PFSK-1 (cell line): ENCODE measurements around the gene NLRP12.

ENCODE experiments used
- POLR2AphosphoS5 ChIP-seq: IDR thresholded peaks from 2 replicates; pipeline ENCODE4 v1.6.1; 2012; ENCODE audit warnings: low read depth, mild to moderate bottlenecking, control low read depth, low read length, moderate library complexity
- SIN3A ChIP-seq: IDR thresholded peaks from 2 replicates; pipeline ENCODE4 v1.6.1; 2012; ENCODE audit warnings: mild to moderate bottlenecking, low read length, moderate library complexity, borderline replicate concordance; ENCODE audit not compliant: insufficient read depth
- TAF1 ChIP-seq: IDR thresholded peaks from 2 replicates; pipeline ENCODE4 v1.6.1; 2012; ENCODE audit warnings: low read length, control low read depth, borderline replicate concordance; ENCODE audit not compliant: insufficient read depth
- TF ChIP-seq, protein P1 (sequence below), 2 experiments: IDR thresholded peaks; 2 replicates each; pipeline versions ENCODE4 v1.6.1 to v1.8.0; 2011 to 2012; ENCODE audit warnings: low read depth in 2 of 2, low read length in 2 of 2, control low read depth in 1 of 2, inconsistent platforms in 1 of 2, mild to moderate bottlenecking in 1 of 2, moderate library complexity in 1 of 2; ENCODE audit not compliant: insufficient read depth in 1 of 2

- TF ChIP-seq POLR2AphosphoS5 (no peak), TAF1 (no peak), SIN3A (no peak)
- TF ChIP-seq, protein P1, sequence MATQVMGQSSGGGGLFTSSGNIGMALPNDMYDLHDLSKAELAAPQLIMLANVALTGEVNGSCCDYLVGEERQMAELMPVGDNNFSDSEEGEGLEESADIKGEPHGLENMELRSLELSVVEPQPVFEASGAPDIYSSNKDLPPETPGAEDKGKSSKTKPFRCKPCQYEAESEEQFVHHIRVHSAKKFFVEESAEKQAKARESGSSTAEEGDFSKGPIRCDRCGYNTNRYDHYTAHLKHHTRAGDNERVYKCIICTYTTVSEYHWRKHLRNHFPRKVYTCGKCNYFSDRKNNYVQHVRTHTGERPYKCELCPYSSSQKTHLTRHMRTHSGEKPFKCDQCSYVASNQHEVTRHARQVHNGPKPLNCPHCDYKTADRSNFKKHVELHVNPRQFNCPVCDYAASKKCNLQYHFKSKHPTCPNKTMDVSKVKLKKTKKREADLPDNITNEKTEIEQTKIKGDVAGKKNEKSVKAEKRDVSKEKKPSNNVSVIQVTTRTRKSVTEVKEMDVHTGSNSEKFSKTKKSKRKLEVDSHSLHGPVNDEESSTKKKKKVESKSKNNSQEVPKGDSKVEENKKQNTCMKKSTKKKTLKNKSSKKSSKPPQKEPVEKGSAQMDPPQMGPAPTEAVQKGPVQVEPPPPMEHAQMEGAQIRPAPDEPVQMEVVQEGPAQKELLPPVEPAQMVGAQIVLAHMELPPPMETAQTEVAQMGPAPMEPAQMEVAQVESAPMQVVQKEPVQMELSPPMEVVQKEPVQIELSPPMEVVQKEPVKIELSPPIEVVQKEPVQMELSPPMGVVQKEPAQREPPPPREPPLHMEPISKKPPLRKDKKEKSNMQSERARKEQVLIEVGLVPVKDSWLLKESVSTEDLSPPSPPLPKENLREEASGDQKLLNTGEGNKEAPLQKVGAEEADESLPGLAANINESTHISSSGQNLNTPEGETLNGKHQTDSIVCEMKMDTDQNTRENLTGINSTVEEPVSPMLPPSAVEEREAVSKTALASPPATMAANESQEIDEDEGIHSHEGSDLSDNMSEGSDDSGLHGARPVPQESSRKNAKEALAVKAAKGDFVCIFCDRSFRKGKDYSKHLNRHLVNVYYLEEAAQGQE (IDR thresholded peaks at IDR 0.05; ENCODE audit: insufficient read depth in 1 of 2, low read depth in 2 of 2, low read length in 2 of 2) = no peak
Measured at GRCh38 chr19:53824134-53824611, at the start of gene NLRP12.
